HepG2 (cell line): ENCODE measurements around the gene DNAJC4. TPM values are rescaled to one million over a fixed set of nuclear protein-coding genes. Genes with fewer than 3 reads are reported as not detected.
A peak's percentile ranks its signal among the peaks of the same experiment; 100 is the strongest.

Experiments used
- DMAP1 ChIP-seq: IDR thresholded peaks from 2 replicates; pipeline ENCODE4 v1.6.1; 2016
- KAT8 ChIP-seq: IDR thresholded peaks from 2 replicates; pipeline ENCODE4 v1.6.1; 2016; ENCODE audit warnings: missing genetic modification reagents, missing compliant biosample characterization
- KLF6 ChIP-seq: IDR thresholded peaks from 2 replicates; pipeline ENCODE4 v1.8.0; 2016; ENCODE audit warnings: missing biosample characterization, missing genetic modification reagents
- MXI1 ChIP-seq: IDR thresholded peaks from 3 replicates; pipeline ENCODE4 v1.6.1; 2012; ENCODE audit warnings: low read depth, low read length, inconsistent platforms, borderline replicate concordance
- NONO ChIP-seq, 2 experiments: fragments of 450-650 bp in 1 of 2; sonication (generic) in 1 of 2; formaldehyde crosslinking in 1 of 2; IDR thresholded peaks in 1 of 2; conservative IDR thresholded peaks in 1 of 2; 2 replicates each; pipeline versions ENCODE4 v1.6.1 to v1.8.0; 2017 to 2022; ENCODE audit warnings: mild to moderate bottlenecking in 1 of 2, missing genetic modification reagents in 1 of 2, moderate library complexity in 1 of 2
- SATB2 ChIP-seq: sonication (generic); formaldehyde crosslinking; IDR thresholded peaks from 2 replicates; pipeline ENCODE4 v1.5.0; 2020; ENCODE audit warnings: missing genetic modification reagents
- ZIK1 ChIP-seq: sonication (generic); formaldehyde crosslinking; IDR thresholded peaks from 2 replicates; pipeline ENCODE4 v1.5.0; 2020; ENCODE audit warnings: mild to moderate bottlenecking, low read depth, missing genetic modification reagents, borderline replicate concordance
- ZNF292 ChIP-seq: sonication (generic); formaldehyde crosslinking; IDR thresholded peaks from 2 replicates; pipeline ENCODE4 v1.8.1; 2022; ENCODE audit warnings: mild to moderate bottlenecking, low read depth, missing genetic modification reagents, borderline replicate concordance
- ZNF350 ChIP-seq: sonication (generic); formaldehyde crosslinking; IDR thresholded peaks from 2 replicates; pipeline ENCODE4 v1.4.0; 2020; ENCODE audit warnings: mild to moderate bottlenecking, low read depth, missing genetic modification reagents, borderline replicate concordance
- ZNF446 ChIP-seq: sonication (generic); formaldehyde crosslinking; IDR thresholded peaks from 2 replicates; pipeline ENCODE4 v1.5.0; 2020; ENCODE audit warnings: mild to moderate bottlenecking, missing genetic modification reagents
- ZNF616 ChIP-seq: sonication (generic); formaldehyde crosslinking; IDR thresholded peaks from 2 replicates; pipeline ENCODE4 v1.5.0; 2020; ENCODE audit warnings: low read depth, mild to moderate bottlenecking, missing genetic modification reagents
- polyA plus RNA-seq, 8 experiments: library from polyadenylated mRNA; depleted of rRNA in 3 of 8; stranded (reverse) in 7 of 8; unstranded in 1 of 8; fragments of >200 nt; fragmentation: Illumina TruSeq in 4 of 8; extraction: Trizol in 4 of 8; gene quantifications; 2 replicates each; pipeline versions ENCODE4 v1.2.1 to v1.2.3, GENCODE V29; 2011 to 2016; ENCODE audit warnings: low read depth in 4 of 8, missing spikeins in 1 of 8, mixed read lengths in 1 of 8; ENCODE audit not compliant: insufficient read depth in 1 of 8
- total RNA-seq, 5 experiments: library from RNA; depleted of rRNA; stranded (reverse); fragments of >200 nt; fragmentation: Illumina TruSeq; extraction: Trizol; gene quantifications; 2 replicates each; pipeline ENCODE4 v1.2.3, GENCODE V29; 2016; ENCODE audit warnings: low read depth in 1 of 5
- TF ChIP-seq, protein P1 (sequence below): sonication (generic); formaldehyde crosslinking; IDR thresholded peaks from 2 replicates; pipeline ENCODE4 v1.5.1; 2020; ENCODE audit warnings: mild to moderate bottlenecking, missing genetic modification reagents, borderline replicate concordance
- TF ChIP-seq, protein P2 (sequence below): IDR thresholded peaks from 2 replicates; pipeline ENCODE4 v1.6.1; 2012; ENCODE audit warnings: inconsistent platforms
- TF ChIP-seq, protein P3 (sequence below): IDR thresholded peaks from 2 replicates; pipeline ENCODE4 v1.6.1; 2016; ENCODE audit warnings: low read depth, borderline replicate concordance
- TF ChIP-seq, protein P4 (sequence below): sonication (generic); formaldehyde crosslinking; IDR thresholded peaks from 2 replicates; pipeline ENCODE4 v1.9.0; 2021; ENCODE audit warnings: missing genetic modification reagents, mild to moderate bottlenecking, borderline replicate concordance
- TF ChIP-seq, protein P5 (sequence below): IDR thresholded peaks from 2 replicates; pipeline ENCODE4 v1.6.1; 2018; ENCODE audit warnings: missing genetic modification reagents, mild to moderate bottlenecking, missing compliant biosample characterization
- TF ChIP-seq, protein P6 (sequence below): sonication (generic); formaldehyde crosslinking; IDR thresholded peaks from 2 replicates; pipeline ENCODE4 v1.4.0; 2020; ENCODE audit warnings: missing genetic modification reagents, borderline replicate concordance
- TF ChIP-seq, protein P7 (sequence below): sonication (generic); formaldehyde crosslinking; IDR thresholded peaks from 2 replicates; pipeline ENCODE4 v1.4.0; 2020; ENCODE audit warnings: missing genetic modification reagents; ENCODE audit errors: not compliant biosample characterization
- TF ChIP-seq, protein P8 (sequence below): sonication (generic); formaldehyde crosslinking; IDR thresholded peaks from 2 replicates; pipeline ENCODE4 v1.4.0; 2020; ENCODE audit warnings: mild to moderate bottlenecking, missing genetic modification reagents

The DNAJC4 gene
- total and polyA plus RNA-seq, 2 of the 13 experiments (the other 11 are each of a cell fraction or from before 2014, with no cell fraction given): 10.3 to 60.8 TPM

DNA sequence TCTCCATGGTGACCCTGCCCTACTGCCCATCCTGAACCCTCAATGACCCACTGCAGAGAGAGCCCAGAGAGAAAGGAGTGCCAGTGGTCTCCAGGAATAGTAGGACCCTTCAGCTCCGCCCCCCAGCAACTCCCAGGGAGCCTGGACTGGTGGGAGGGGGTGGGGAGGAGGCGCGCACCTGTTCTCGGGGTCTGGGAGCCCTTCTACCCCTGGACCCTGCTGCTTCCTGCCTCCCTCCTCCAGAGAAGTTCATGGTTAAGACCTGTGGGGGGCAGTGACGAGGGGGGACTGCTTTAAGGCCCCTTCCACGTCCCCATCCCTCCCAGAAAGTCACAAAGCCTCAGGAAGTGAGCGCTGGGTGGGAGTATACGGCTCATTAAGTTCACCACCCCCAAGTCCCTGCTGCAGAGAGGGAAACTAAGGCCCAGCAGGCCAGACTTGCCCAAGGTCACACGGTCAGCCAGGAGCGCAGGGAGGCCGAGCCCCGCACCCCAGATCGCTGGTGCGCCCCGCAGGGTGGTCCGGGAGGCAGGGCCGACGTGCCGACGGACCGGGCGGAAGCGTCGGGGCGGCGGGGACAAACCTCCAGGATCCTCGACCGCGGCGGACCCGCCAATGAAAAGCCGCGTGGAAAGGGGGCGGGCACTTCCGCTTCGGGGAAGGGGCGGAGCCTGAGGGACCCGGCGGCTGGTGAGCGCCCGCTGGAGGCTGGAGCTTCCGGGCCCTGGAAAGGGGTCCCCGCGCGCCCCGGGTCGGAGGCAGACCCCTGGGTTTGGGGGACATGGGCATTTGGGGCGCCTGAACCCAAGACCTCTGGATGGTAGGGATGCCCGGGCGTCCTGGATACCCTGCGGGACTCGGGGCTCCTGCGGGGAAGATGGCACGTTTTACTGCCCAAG, 4.5 kb upstream of the DNAJC4 start, which contains the start of the genes NUDT22 and TRPT1 (continued):
- TF ChIP-seq KAT8: peak; percentile 86
- peak; percentile 31; the same call in 1 of the 2 replicates for TF ChIP-seq KLF6 (CRISPR knock-in tag)
- TF ChIP-seq ZNF350 (CRISPR knock-in tag): peak; percentile 40; the same call in 1 of the 2 replicates
- TF ChIP-seq SATB2 (CRISPR knock-in tag): 0 out of 2 replicates have a peak, but pooled peaks have one; percentile 50
- TF ChIP-seq ZNF292 (CRISPR knock-in tag): no peak
- TF ChIP-seq, protein P1, sequence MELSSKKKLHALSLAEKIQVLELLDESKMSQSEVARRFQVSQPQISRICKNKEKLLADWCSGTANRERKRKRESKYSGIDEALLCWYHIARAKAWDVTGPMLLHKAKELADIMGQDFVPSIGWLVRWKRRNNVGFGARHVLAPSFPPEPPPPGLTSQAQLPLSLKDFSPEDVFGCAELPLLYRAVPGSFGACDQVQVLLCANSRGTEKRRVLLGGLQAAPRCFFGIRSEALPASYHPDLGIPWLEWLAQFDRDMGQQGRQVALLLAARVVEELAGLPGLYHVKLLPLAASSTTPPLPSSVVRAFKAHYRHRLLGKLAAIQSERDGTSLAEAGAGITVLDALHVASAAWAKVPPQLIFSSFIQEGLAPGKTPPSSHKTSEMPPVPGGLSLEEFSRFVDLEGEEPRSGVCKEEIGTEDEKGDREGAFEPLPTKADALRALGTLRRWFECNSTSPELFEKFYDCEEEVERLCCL: peak; percentile 25; the same call in 1 of the 2 replicates
- TF ChIP-seq, protein P2, sequence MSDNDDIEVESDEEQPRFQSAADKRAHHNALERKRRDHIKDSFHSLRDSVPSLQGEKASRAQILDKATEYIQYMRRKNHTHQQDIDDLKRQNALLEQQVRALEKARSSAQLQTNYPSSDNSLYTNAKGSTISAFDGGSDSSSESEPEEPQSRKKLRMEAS: peak; percentile 64
- TF ChIP-seq ZNF446 (CRISPR knock-in tag): no peak
- TF ChIP-seq, protein P3, sequence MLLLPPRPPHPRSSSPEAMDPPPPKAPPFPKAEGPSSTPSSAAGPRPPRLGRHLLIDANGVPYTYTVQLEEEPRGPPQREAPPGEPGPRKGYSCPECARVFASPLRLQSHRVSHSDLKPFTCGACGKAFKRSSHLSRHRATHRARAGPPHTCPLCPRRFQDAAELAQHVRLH (CRISPR knock-in tag): peak; percentile 56; the same call in 1 of the 2 replicates
- peak; percentile 81; the same call in 1 of the 3 replicates for TF ChIP-seq MXI1
- TF ChIP-seq, protein P4, sequence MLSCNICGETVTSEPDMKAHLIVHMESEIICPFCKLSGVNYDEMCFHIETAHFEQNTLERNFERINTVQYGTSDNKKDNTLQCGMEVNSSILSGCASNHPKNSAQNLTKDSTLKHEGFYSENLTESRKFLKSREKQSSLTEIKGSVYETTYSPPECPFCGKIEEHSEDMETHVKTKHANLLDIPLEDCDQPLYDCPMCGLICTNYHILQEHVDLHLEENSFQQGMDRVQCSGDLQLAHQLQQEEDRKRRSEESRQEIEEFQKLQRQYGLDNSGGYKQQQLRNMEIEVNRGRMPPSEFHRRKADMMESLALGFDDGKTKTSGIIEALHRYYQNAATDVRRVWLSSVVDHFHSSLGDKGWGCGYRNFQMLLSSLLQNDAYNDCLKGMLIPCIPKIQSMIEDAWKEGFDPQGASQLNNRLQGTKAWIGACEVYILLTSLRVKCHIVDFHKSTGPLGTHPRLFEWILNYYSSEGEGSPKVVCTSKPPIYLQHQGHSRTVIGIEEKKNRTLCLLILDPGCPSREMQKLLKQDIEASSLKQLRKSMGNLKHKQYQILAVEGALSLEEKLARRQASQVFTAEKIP (CRISPR knock-in tag): no peak
- TF ChIP-seq, protein P5, sequence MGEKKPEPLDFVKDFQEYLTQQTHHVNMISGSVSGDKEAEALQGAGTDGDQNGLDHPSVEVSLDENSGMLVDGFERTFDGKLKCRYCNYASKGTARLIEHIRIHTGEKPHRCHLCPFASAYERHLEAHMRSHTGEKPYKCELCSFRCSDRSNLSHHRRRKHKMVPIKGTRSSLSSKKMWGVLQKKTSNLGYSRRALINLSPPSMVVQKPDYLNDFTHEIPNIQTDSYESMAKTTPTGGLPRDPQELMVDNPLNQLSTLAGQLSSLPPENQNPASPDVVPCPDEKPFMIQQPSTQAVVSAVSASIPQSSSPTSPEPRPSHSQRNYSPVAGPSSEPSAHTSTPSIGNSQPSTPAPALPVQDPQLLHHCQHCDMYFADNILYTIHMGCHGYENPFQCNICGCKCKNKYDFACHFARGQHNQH (CRISPR knock-in tag): peak; percentile 57
- TF ChIP-seq, protein P6, sequence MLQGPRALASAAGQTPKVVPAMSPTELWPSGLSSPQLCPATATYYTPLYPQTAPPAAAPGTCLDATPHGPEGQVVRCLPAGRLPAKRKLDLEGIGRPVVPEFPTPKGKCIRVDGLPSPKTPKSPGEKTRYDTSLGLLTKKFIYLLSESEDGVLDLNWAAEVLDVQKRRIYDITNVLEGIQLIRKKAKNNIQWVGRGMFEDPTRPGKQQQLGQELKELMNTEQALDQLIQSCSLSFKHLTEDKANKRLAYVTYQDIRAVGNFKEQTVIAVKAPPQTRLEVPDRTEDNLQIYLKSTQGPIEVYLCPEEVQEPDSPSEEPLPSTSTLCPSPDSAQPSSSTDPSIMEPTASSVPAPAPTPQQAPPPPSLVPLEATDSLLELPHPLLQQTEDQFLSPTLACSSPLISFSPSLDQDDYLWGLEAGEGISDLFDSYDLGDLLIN (CRISPR knock-in tag): no peak
- peak; percentile 27; the same call in 1 of the 2 replicates for TF ChIP-seq ZIK1 (CRISPR knock-in tag)
- TF ChIP-seq, protein P7, sequence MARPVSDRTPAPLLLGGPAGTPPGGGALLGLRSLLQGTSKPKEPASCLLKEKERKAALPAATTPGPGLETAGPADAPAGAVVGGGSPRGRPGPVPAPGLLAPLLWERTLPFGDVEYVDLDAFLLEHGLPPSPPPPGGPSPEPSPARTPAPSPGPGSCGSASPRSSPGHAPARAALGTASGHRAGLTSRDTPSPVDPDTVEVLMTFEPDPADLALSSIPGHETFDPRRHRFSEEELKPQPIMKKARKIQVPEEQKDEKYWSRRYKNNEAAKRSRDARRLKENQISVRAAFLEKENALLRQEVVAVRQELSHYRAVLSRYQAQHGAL (CRISPR knock-in tag): peak; percentile 21
- TF ChIP-seq DMAP1 (CRISPR knock-in tag): peak; percentile 32; the same call in 1 of the 2 replicates
- TF ChIP-seq, protein P8, sequence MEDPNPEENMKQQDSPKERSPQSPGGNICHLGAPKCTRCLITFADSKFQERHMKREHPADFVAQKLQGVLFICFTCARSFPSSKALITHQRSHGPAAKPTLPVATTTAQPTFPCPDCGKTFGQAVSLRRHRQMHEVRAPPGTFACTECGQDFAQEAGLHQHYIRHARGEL (CRISPR knock-in tag): no peak
- TF ChIP-seq ZNF616 (CRISPR knock-in tag): no peak
- TF ChIP-seq NONO (IDR thresholded peaks at IDR 0.05): no peak
- TF ChIP-seq NONO (CRISPR knock-in tag; conservative IDR thresholded peaks at IDR 0.05): peak; percentile 92
